ENCODE data around the gene KAT5.
"Not testable (repeated sequence)": the region's sequence is repeated elsewhere in the genome, so short reads cannot be mapped to it uniquely, and the experiment has no call there.

Gene KAT5

GRCh38 chr11:65672180-65672860, 39.7 kb upstream of the KAT5 start:
- no peaks in the 10 kb centered on the region for H3K27me3 ChIP-seq (ENCODE audit: insufficient read depth, poor library complexity, severe bottlenecking)
- no peak overlapping the region for H3K4me3 ChIP-seq (replicated peaks; ENCODE audit: insufficient read depth, low read length)
- DNase-seq (ENCODE audit: low read depth in 1 of 2, low spot score in 1 of 2): no peak
- TF ChIP-seq GABPA (IDR thresholded peaks at IDR 0.05; ENCODE audit: low read depth): no peak
- no peak overlapping the region for H3K27ac ChIP-seq (replicated peaks)

DNA sequence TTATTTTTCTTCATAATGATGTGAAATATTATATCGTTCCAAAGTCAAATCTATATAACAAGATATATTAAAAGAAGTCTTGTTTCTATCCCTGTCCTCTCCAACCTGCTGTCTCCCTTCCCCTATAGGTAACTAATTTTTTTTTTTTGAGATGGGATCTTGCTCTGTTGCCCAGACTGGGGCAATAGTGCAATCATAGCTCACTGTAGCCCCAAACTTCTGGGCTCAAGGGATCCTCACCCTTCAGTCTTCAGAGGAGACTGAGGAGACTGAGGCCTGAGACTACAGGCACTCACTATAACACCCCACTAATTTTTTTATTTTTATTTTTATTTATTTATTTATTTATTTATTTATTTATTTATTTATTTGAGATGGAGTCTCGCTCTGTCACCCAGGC, 39.1 kb upstream of the KAT5 start:
- DNase-seq (ENCODE audit: low read depth in 1 of 2, low spot score in 1 of 2): no peak
- H3K4me3 ChIP-seq (replicated peaks; ENCODE audit: insufficient read depth, low read length): no peak overlapping the region

DNA sequence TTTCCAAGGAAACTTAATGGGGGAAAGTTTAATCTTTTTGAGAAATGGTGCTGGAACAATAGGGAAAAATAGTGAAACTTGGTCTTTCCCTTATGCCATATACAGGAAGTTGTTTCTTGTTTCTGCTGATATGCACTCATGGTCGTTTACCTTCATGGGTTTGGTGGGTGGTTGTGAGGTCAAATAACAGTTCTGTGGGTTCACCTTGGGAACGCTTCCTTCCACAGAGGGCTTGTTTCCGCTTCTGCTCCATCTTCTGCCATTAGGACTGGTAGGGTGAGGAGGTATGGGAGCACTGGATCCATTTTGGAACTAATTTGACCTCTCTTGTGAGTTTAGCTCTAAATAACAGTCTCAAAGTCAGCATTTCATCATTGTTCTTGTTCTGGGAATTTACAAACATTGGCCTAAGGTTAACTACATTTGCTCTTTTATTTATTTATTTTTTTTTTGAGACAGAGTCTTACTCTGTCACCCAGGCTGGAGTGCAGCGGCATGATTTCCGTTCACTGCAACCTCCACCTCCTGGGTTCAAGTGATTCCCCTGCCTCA, 31.8 kb upstream of the KAT5 start:
- no peak overlapping the region for H3K4me3 ChIP-seq (replicated peaks; ENCODE audit: insufficient read depth, low read length)
- DNase-seq (ENCODE audit: low read depth in 1 of 2, low spot score in 1 of 2): no peak
- no peak overlapping the region for H3K27ac ChIP-seq (replicated peaks)
- H3K27me3 ChIP-seq (ENCODE audit: insufficient read depth, poor library complexity, severe bottlenecking): no peaks in the 10 kb centered on the region
- TF ChIP-seq, protein P1, sequence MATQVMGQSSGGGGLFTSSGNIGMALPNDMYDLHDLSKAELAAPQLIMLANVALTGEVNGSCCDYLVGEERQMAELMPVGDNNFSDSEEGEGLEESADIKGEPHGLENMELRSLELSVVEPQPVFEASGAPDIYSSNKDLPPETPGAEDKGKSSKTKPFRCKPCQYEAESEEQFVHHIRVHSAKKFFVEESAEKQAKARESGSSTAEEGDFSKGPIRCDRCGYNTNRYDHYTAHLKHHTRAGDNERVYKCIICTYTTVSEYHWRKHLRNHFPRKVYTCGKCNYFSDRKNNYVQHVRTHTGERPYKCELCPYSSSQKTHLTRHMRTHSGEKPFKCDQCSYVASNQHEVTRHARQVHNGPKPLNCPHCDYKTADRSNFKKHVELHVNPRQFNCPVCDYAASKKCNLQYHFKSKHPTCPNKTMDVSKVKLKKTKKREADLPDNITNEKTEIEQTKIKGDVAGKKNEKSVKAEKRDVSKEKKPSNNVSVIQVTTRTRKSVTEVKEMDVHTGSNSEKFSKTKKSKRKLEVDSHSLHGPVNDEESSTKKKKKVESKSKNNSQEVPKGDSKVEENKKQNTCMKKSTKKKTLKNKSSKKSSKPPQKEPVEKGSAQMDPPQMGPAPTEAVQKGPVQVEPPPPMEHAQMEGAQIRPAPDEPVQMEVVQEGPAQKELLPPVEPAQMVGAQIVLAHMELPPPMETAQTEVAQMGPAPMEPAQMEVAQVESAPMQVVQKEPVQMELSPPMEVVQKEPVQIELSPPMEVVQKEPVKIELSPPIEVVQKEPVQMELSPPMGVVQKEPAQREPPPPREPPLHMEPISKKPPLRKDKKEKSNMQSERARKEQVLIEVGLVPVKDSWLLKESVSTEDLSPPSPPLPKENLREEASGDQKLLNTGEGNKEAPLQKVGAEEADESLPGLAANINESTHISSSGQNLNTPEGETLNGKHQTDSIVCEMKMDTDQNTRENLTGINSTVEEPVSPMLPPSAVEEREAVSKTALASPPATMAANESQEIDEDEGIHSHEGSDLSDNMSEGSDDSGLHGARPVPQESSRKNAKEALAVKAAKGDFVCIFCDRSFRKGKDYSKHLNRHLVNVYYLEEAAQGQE (IDR thresholded peaks at IDR 0.05; ENCODE audit: insufficient replicate concordance, low read depth): no peak
- TF ChIP-seq SPI1 (IDR thresholded peaks at IDR 0.05; ENCODE audit: borderline replicate concordance, low read depth): no peak
- no peak for TF ChIP-seq POLR2AphosphoS5 (IDR thresholded peaks at IDR 0.05; ENCODE audit: low read depth)
- no peak for TF ChIP-seq GABPA (IDR thresholded peaks at IDR 0.05; ENCODE audit: low read depth)
- no peak for TF ChIP-seq CTCF (IDR thresholded peaks at IDR 0.05; ENCODE audit: insufficient read depth, low read length)

More for the DNA sequence above, 39.1 kb upstream of the KAT5 start:
- TF ChIP-seq, protein P1 (IDR thresholded peaks at IDR 0.05; ENCODE audit: insufficient replicate concordance, low read depth): no peak
- TF ChIP-seq CTCF (IDR thresholded peaks at IDR 0.05; ENCODE audit: insufficient read depth, low read length) (no peak), GABPA (IDR thresholded peaks at IDR 0.05; ENCODE audit: low read depth) (no peak), POLR2AphosphoS5 (IDR thresholded peaks at IDR 0.05; ENCODE audit: low read depth) (no peak), SPI1 (IDR thresholded peaks at IDR 0.05; ENCODE audit: borderline replicate concordance, low read depth) (no peak)
- Histone ChIP-seq H3K27ac (replicated peaks) (no peak overlapping the region), H3K27me3 (ENCODE audit: insufficient read depth, poor library complexity, severe bottlenecking) (no peaks in the 10 kb centered on the region)

DNA sequence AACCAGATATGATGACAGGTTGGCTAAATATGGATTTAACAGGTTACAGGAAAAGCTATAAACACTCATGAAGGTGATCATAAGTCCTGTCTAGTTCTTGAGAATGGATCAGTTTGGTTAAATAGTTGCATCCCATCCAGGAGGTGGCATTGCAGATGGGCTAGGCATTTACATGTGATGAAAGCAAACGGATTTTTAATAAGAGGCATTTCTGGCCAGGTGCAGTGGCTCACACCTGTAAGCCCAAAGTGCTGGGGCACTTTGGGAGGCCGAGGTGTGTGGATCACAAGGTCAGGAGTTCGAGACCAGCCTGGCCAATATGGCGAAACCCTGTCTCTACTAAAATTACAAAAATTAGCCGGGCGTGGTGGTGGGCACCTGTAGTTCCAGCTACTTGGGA, 28.6 kb upstream of the KAT5 start:
- H3K4me3 ChIP-seq (replicated peaks; ENCODE audit: insufficient read depth, low read length); H3K27ac ChIP-seq (replicated peaks); DNase-seq (ENCODE audit: low read depth in 1 of 2, low spot score in 1 of 2); H3K27me3 ChIP-seq (ENCODE audit: insufficient read depth, poor library complexity, severe bottlenecking): not testable (repeated sequence)

DNA sequence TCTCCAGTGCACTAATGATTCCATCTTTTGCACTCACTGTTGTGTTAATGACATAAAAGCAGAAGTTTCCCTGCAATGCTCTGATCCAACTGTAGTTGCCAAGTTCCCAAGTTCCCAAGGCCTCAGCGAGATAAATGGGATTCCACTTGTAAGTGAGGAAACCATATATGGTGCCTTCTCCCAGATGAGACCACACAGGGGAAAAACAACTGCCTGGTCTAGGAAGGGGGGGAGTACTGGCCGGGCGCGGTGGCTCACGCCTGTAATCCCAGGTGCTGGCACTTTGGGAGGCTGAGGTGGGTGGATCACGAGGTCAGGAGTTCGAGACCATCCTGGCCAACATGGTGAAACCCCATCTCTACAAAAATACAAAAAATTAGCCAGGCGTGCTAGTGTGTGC, 26.1 kb upstream of the KAT5 start:
- Histone ChIP-seq H3K27ac (replicated peaks) (no peak overlapping the region), H3K27me3 (ENCODE audit: insufficient read depth, poor library complexity, severe bottlenecking) (no peaks in the 10 kb centered on the region), H3K4me3 (replicated peaks; ENCODE audit: insufficient read depth, low read length) (no peak overlapping the region)
- no peak for DNase-seq (ENCODE audit: low read depth in 1 of 2, low spot score in 1 of 2)
- no peak for TF ChIP-seq SPI1 (IDR thresholded peaks at IDR 0.05; ENCODE audit: borderline replicate concordance, low read depth)
- no peak for TF ChIP-seq CTCF (IDR thresholded peaks at IDR 0.05; ENCODE audit: insufficient read depth, low read length)
- TF ChIP-seq, protein P1 (IDR thresholded peaks at IDR 0.05; ENCODE audit: insufficient replicate concordance, low read depth): no peak
- TF ChIP-seq GABPA (IDR thresholded peaks at IDR 0.05; ENCODE audit: low read depth): no peak

DNA sequence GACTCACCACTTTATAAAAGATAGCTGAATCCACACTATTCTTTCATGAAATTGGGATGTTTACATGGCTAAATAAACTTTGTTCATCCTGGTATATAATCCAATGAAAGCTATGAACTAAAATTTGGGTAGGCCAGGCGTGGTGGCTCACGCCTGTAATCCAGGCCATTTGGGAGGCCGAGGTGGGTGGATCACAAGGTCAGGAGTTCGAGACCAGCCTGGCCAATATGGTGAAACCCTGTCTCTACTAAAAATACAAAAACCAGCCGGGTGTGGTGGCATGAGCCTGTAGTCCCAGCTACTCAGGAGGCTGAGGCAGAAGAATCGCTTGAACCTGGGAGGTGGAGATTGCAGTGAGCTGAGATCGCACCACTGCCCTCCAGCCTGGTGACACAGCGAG, 20.2 kb upstream of the KAT5 start:
- not testable (repeated sequence) for H3K27me3 ChIP-seq (ENCODE audit: insufficient read depth, poor library complexity, severe bottlenecking); H3K27ac ChIP-seq (replicated peaks); H3K4me3 ChIP-seq (replicated peaks; ENCODE audit: insufficient read depth, low read length); DNase-seq (ENCODE audit: low read depth in 1 of 2, low spot score in 1 of 2)

All from HL-60 (cell line).